ENCODE results near the gene USP6NL.

USP6NL gene

GRCh38 chr10:11646450-11646849 is 35.0 kb upstream of the USP6NL start:
- no peak for TF ChIP-seq CTCF (IDR thresholded peaks at IDR 0.05; ENCODE audit: insufficient read depth, low read depth, low read length, missing control alignments)
- no peak for DNase-seq (ENCODE audit: low read depth)
- no peak overlapping the region for H3K4me3 ChIP-seq (ENCODE audit: low read length)

DNA sequence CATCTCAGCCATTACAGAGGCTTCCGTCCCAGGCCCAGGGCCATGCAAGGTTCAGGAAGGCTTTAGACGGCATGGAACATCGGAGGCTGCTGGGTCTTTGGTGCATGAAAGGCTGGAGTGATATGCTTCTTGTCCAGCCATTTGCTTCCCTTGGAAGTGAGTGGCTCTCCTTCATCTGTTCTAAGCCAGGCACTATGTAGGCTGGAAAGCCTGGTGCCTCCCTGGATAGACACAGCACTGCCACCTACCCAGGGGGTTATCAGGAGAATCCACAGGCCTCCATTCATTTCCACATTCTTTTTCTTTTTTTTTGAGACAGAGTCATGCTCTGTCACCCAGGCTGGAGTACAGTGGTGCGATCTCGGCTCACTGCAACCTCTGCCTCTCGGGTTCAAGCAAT is 31.6 kb upstream of the USP6NL start:
- TF ChIP-seq CTCF (IDR thresholded peaks at IDR 0.05; ENCODE audit: insufficient read depth, low read depth, low read length, missing control alignments), result no peak
- H3K4me3 ChIP-seq (ENCODE audit: low read length), result no peak overlapping the region
- no peak for DNase-seq (ENCODE audit: low read depth)

DNA sequence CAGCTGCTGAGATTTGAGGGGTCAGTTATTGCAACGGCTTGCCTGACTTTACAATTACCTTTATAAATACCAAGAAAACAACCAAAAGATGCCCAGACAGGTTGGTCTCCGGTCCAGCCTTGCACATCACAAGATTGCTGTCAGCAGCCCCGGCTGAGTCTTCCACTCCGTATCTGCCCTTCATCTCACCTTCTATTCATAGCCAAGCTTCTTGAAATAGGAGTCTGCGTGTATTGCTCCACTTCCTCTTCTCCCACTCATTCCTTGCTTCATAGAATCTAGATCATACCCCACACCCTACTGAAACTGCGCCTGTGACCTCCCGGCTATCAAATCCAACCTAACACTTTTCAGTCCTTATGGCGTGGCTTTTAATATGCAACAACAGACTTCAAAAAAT is 31.1 kb upstream of the USP6NL start:
- TF ChIP-seq CTCF (IDR thresholded peaks at IDR 0.05; ENCODE audit: insufficient read depth, low read depth, low read length, missing control alignments), result no peak
- DNase-seq (ENCODE audit: low read depth), result no peak
- H3K4me3 ChIP-seq (ENCODE audit: low read length), result no peak overlapping the region

GRCh38 chr10:11639849-11640764 is 28.7 kb upstream of the USP6NL start:
- H3K4me3 ChIP-seq (ENCODE audit: low read length), result no peak overlapping the region
- peak; percentile 26 for DNase-seq (ENCODE audit: low read depth)
- TF ChIP-seq CTCF (IDR thresholded peaks at IDR 0.05; ENCODE audit: insufficient read depth, low read depth, low read length, missing control alignments), result no peak

DNA sequence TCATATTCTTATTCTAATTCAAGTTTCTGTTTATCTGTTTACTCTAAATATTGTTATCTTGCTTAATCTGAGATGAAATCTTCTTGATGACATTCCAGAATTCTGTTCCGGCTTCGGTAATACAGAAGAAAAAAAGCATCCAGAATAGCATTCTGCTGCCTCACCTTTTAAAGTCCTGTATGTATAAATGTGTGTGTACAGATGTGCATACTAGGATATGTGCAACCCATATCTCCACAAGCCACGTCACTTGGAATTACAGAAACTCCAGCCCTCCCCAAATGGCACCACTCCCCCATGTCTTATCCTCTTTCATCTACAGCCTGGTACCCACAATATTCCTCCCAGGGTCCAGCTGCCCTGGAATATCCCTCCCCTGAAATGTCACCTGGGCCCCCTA is 27.9 kb upstream of the USP6NL start:
- no peak overlapping the region for H3K4me3 ChIP-seq (ENCODE audit: low read length)
- no peak for DNase-seq (ENCODE audit: low read depth)
- TF ChIP-seq CTCF (IDR thresholded peaks at IDR 0.05; ENCODE audit: insufficient read depth, low read depth, low read length, missing control alignments), result no peak

DNA sequence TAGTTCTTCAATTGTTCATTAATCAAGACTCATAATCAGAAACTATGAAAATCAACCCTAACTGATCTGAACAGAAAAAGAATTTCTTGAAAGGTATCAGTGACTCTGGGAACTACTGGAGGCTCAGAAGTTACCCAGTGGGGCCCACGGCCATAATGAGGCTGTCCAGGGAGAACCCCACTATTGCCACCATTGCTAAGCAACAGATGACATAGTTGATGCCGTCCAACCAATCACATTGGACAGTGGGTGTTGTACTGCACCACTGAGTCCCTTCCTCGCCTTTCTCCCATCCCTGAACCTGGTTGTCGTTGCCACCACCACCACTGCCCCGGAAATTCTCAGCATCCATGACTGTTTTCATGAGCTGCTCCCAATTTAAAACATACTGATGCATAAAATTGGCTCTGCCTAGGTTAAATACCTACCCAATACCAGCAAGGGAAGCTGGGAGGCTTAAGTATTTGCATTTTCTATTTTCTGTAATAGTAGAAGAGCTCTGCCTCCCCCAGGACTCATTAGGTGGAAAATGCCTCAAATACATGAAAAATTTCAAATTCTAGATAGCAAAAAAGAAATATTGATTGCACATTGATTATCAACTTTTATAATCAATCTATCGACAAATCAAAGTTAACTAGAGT is 26.7 kb upstream of the USP6NL start:
- DNase-seq (ENCODE audit: low read depth), result no peak
- no peak for TF ChIP-seq CTCF (IDR thresholded peaks at IDR 0.05; ENCODE audit: insufficient read depth, low read depth, low read length, missing control alignments)
- no peak overlapping the region for H3K4me3 ChIP-seq (ENCODE audit: low read length)

Data from epithelial cell of esophagus (primary cell).